Naive thymus-derived CD4-positive, alpha-beta T cell (primary cell): Measurements from ENCODE around the gene AP3B1. TPM values are rescaled to one million over a fixed set of nuclear protein-coding genes. Genes with fewer than 3 reads are reported as not detected.

Source experiments
- ATAC-seq: fragments of 150-1000 bp; cut with Tn5 transposase; 2 replicates; pipeline ENCODE4 v1.10.0; 2021; ENCODE audit warnings: mild to moderate bottlenecking, moderate library complexity
- CTCF ChIA-PET: fragments of 350-600 bp; sonication (Branson Sonifier 250); formaldehyde crosslinking; loops from one replicate; lab custom pipeline; 2021; ENCODE audit warnings: antibody characterized with exemption; lab: Charles Lee
- POLR2A ChIA-PET: fragments of 350-600 bp; sonication (Branson Sonifier 250); formaldehyde crosslinking; loops from one replicate; lab custom pipeline; 2021; ENCODE audit warnings: antibody characterized with exemption, inconsistent platforms; lab: Charles Lee
- DNase-seq, 9 donors: peaks; one replicate each; pipeline versions ENCODE4 v3.0.0 to v3.0.0-alpha.2; 2020 to 2022; ENCODE audit warnings: mixed read lengths in 1 of 9
- H3K27ac ChIP-seq: one replicate; pipeline ENCODE4 v1.7.0; 2013; ENCODE audit warnings: mild to moderate bottlenecking, low read depth, low read length, moderate library complexity
- H3K27me3 ChIP-seq, 2 donors: one replicate each; pipeline ENCODE4 v1.7.0; 2013; ENCODE audit warnings: low read length in 2 of 2, mild to moderate bottlenecking in 2 of 2, moderate library complexity in 2 of 2; ENCODE audit not compliant: control insufficient read depth in 2 of 2, insufficient read depth in 2 of 2
- H3K36me3 ChIP-seq, 3 experiments: 1 replicate in 2 of 3; 2 replicates in 1 of 3; pipeline ENCODE4 v1.7.0; 2013; ENCODE audit warnings: low read length in 3 of 3, mild to moderate bottlenecking in 3 of 3, moderate library complexity in 1 of 3; ENCODE audit not compliant: insufficient read depth in 3 of 3, control insufficient read depth in 2 of 3
- H3K4me1 ChIP-seq, 2 donors: one replicate each; pipeline ENCODE4 v1.7.0; 2013; ENCODE audit warnings: low read length in 2 of 2, mild to moderate bottlenecking in 2 of 2, moderate library complexity in 1 of 2; ENCODE audit not compliant: control insufficient read depth in 2 of 2, insufficient read depth in 2 of 2
- H3K4me3 ChIP-seq: 2 replicates; pipeline ENCODE4 v1.7.0; 2013; ENCODE audit warnings: mild to moderate bottlenecking, low read length
- H3K9me3 ChIP-seq, 3 experiments: 1 replicate in 2 of 3; 2 replicates in 1 of 3; pipeline ENCODE4 v1.7.0; 2013; ENCODE audit warnings: low read length in 3 of 3; ENCODE audit not compliant: control insufficient read depth in 2 of 3
- H3K27ac Mint-ChIP-seq, 9 donors: one replicate each; pipeline ENCODE4 v1.8.0; 2020 to 2022; ENCODE audit warnings: mixed read lengths in 9 of 9, mild to moderate bottlenecking in 8 of 9, moderate library complexity in 5 of 9, inconsistent platforms in 2 of 9
- H3K27me3 Mint-ChIP-seq, 5 donors: one replicate each; pipeline ENCODE4 v1.8.0; 2021 to 2022; ENCODE audit warnings: mixed read lengths in 5 of 5, mild to moderate bottlenecking in 1 of 5
- H3K36me3 Mint-ChIP-seq, 5 donors: one replicate each; pipeline ENCODE4 v1.8.0; 2020 to 2022; ENCODE audit warnings: mixed read lengths in 5 of 5, mild to moderate bottlenecking in 3 of 5, inconsistent platforms in 1 of 5
- H3K4me1 Mint-ChIP-seq, 7 donors: one replicate each; pipeline ENCODE4 v1.8.0; 2020 to 2022; ENCODE audit warnings: mixed read lengths in 7 of 7, mild to moderate bottlenecking in 3 of 7, inconsistent platforms in 1 of 7
- H3K4me3 Mint-ChIP-seq, 10 donors: one replicate each; pipeline ENCODE4 v1.8.0; 2020 to 2022; ENCODE audit warnings: mild to moderate bottlenecking in 10 of 10, mixed read lengths in 10 of 10, moderate library complexity in 6 of 10, inconsistent platforms in 2 of 10
- H3K9me3 Mint-ChIP-seq, 11 donors: one replicate each; pipeline ENCODE4 v1.8.0; 2020 to 2022; ENCODE audit warnings: mixed read lengths in 11 of 11, mild to moderate bottlenecking in 4 of 11, inconsistent platforms in 1 of 11, moderate library complexity in 1 of 11
- intact Hi-C, 2 donors: fragments of 100-400 bp; cut with micrococcal nuclease; formaldehyde crosslinking; loops; one replicate each; pipeline ENCODE4 v1.15.1; 2023
- polyA plus RNA-seq, 2 donors: library from polyadenylated mRNA; unstranded; fragments of 300-500 nt; fragmentation: Illumina TruSeq; gene quantifications; one replicate each; pipeline ENCODE4 v1.2.3, GENCODE V29; 2021
- total RNA-seq, 6 experiments: library from RNA in 5 of 6; stranded (reverse) in 5 of 6; gene quantifications; 1 replicate in 5 of 6; 2 replicates in 1 of 6; pipeline ENCODE4 v1.2.3 and lab custom pipeline; 2021 to 2026

AP3B1 gene
- total and polyA plus RNA-seq, 7 experiments from 2014 or later = 28.3 to 45.0 (median 32.8) TPM

DNA sequence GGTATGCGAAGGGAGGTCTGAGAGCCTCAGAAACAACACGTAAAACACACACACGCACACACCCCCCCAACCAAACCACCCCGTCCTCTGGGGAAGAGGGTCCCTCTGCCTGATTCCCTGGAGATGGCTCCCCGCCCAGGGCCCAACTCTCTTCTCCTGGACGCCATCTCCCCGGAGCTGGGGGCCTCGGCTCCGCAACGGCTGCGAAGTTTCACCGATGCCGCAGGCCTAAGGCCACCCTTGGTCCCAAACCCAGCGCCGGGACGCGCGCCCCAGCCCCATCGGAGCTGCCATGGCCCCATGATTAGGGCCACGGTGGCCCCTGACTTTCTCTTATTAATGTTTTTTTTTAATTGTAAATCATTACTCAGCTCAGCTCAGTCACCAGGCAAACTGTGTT is 337.0 kb downstream of the AP3B1 start:
- Histone ChIP-seq H3K36me3 (no peaks in the 10 kb centered on the region), H3K27ac (no peak overlapping the region), H3K9me3 (no peaks in the 10 kb centered on the region), H3K4me1 (peaks cover 0 to 4% of the 10 kb centered on the region in 2 donors), H3K27me3 (no peaks in the 10 kb centered on the region), H3K4me3 (no peak overlapping the region)
- H3K4me3 Mint-ChIP-seq = peak overlapping the region in 5 of 10 donors; percentile 12 to 57 (median 29)
- ChIA-PET CTCF (no interaction called here), POLR2A (no interaction called here)
- peaks cover 0 to 4% (median 0%) of the 10 kb centered on the region in 5 donors for H3K36me3 Mint-ChIP-seq
- no peak for ATAC-seq
- no peak overlapping the region for H3K27ac Mint-ChIP-seq
- no peak for DNase-seq
- H3K9me3 Mint-ChIP-seq = no peaks in the 10 kb centered on the region
- H3K4me1 Mint-ChIP-seq = peaks cover 3 to 37% (median 17%) of the 10 kb centered on the region in 7 donors
- intact Hi-C loops = no loop called here
- peaks cover 43 to 63% (median 50%) of the 10 kb centered on the region in 5 donors for H3K27me3 Mint-ChIP-seq

DNA sequence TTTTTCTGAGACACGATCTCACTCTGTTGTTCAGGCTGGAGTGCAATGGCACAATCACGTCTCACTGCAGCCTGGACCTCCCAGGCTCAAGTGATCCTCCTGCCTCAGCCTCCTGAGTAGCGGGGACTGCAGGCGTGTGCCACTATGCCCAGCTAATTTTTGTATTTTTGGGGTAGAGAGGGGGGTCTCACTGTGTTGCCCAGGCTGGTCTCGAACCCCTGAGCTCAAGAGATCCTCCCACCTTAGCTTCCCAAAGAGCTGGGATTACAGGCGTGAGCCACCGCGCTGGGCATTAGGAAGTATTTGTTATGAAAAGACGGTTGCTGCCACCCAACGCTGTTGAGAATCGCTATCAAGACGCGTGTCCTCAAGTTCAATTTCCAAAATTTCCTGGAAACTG is 337.4 kb downstream of the AP3B1 start:
- peak overlapping the region in 4 of 10 donors; percentile 12 to 57 (median 33) for H3K4me3 Mint-ChIP-seq
- no peaks in the 10 kb centered on the region for H3K9me3 ChIP-seq
- no peak for DNase-seq
- no peaks in the 10 kb centered on the region for H3K36me3 ChIP-seq
- intact Hi-C loops = no loop called here
- H3K4me1 Mint-ChIP-seq = peaks cover 3 to 37% (median 17%) of the 10 kb centered on the region in 7 donors
- no peaks in the 10 kb centered on the region for H3K27me3 ChIP-seq
- H3K27ac ChIP-seq = no peak overlapping the region
- ChIA-PET CTCF (no interaction called here), POLR2A (no interaction called here)
- H3K27me3 Mint-ChIP-seq = peaks cover 42 to 61% (median 47%) of the 10 kb centered on the region in 5 donors
- no peak overlapping the region for H3K4me3 ChIP-seq
- H3K4me1 ChIP-seq = peaks cover 0 to 4% of the 10 kb centered on the region in 2 donors
- H3K36me3 Mint-ChIP-seq = peaks cover 0 to 4% (median 0%) of the 10 kb centered on the region in 5 donors
- no peak overlapping the region for H3K27ac Mint-ChIP-seq
- no peaks in the 10 kb centered on the region for H3K9me3 Mint-ChIP-seq
- no peak for ATAC-seq

- Mint-ChIP-seq H3K4me3 (no peak overlapping the region), H3K9me3 (peaks cover 0 to 1% (median 0%) of the 10 kb centered on the region in 11 donors), H3K27ac (no peak overlapping the region), H3K4me1 (peaks cover 3 to 32% (median 17%) of the 10 kb centered on the region in 7 donors), H3K27me3 (peaks cover 42 to 61% (median 46%) of the 10 kb centered on the region in 5 donors), H3K36me3 (peaks cover 0 to 4% (median 0%) of the 10 kb centered on the region in 5 donors)
- Histone ChIP-seq H3K36me3 (no peaks in the 10 kb centered on the region), H3K4me1 (peaks cover 0 to 4% of the 10 kb centered on the region in 2 donors), H3K27me3 (no peaks in the 10 kb centered on the region), H3K27ac (no peak overlapping the region), H3K4me3 (no peak overlapping the region), H3K9me3 (no peaks in the 10 kb centered on the region)
- CTCF ChIA-PET = no interaction called here
- POLR2A ChIA-PET = no interaction called here
- ATAC-seq = no peak
- DNase-seq = no peak
- intact Hi-C loops = no loop called here
Measured at GRCh38 chr5:77955577-77955976, 338.9 kb downstream of the AP3B1 start.

- Mint-ChIP-seq H3K36me3 (peaks cover 0 to 1% (median 0%) of the 10 kb centered on the region in 5 donors), H3K4me1 (peaks cover 0 to 12% (median 2%) of the 10 kb centered on the region in 7 donors), H3K4me3 (no peak overlapping the region), H3K9me3 (peaks cover 0 to 1% (median 0%) of the 10 kb centered on the region in 11 donors), H3K27me3 (peaks cover 21 to 46% (median 37%) of the 10 kb centered on the region in 5 donors), H3K27ac (no peak overlapping the region)
- Histone ChIP-seq H3K36me3 (no peaks in the 10 kb centered on the region), H3K27ac (no peak overlapping the region), H3K4me1 (peaks cover 0 to 4% of the 10 kb centered on the region in 2 donors), H3K4me3 (no peak overlapping the region), H3K9me3 (no peaks in the 10 kb centered on the region), H3K27me3 (no peaks in the 10 kb centered on the region)
- ATAC-seq = no peak
- no peak for DNase-seq
- ChIA-PET POLR2A (no interaction called here), CTCF (no interaction called here)
- intact Hi-C loops = no loop called here
Measured at GRCh38 chr5:77953374-77953773, 341.1 kb downstream of the AP3B1 start.

- H3K36me3 ChIP-seq = no peaks in the 10 kb centered on the region
- Mint-ChIP-seq H3K27ac (no peak overlapping the region), H3K4me1 (peaks cover 0 to 5% (median 0%) of the 10 kb centered on the region in 7 donors), H3K4me3 (no peak overlapping the region), H3K9me3 (peaks cover 0 to 1% (median 0%) of the 10 kb centered on the region in 11 donors), H3K36me3 (no peaks in the 10 kb centered on the region), H3K27me3 (peaks cover 14 to 41% (median 31%) of the 10 kb centered on the region in 5 donors)
- no peaks in the 10 kb centered on the region for H3K27me3 ChIP-seq
- H3K4me3 ChIP-seq = no peak overlapping the region
- no peaks in the 10 kb centered on the region for H3K4me1 ChIP-seq
- DNase-seq = no peak
- CTCF ChIA-PET = interaction anchor here (0.6 kb wide), 1 partner anchor 40 kb away, joined by 3 read pairs; no protein-coding TSS in a partner anchor
- ATAC-seq = no peak
- POLR2A ChIA-PET = no interaction called here
- H3K9me3 ChIP-seq = no peaks in the 10 kb centered on the region
- no peak overlapping the region for H3K27ac ChIP-seq
- intact Hi-C loops = no loop called here
Measured at GRCh38 chr5:77952636-77953212, 341.8 kb downstream of the AP3B1 start.

Other genes with a start within 250 kb of the AP3B1 start
- 10 to 100 TPM; 16.9 to 27.6 (median 23.0) TPM for gene SCAMP1, start 65.9 kb upstream of the AP3B1 start, total RNA-seq
- 10 to 100 TPM; 25.7 to 29.8 TPM for gene SCAMP1, start 65.9 kb upstream of the AP3B1 start, polyA plus RNA-seq